Esophagus muscularis mucosa (tissue), 4 donors: ENCODE measurements around the gene MUC15. TPM values are rescaled to one million over a fixed set of nuclear protein-coding genes. Genes with fewer than 3 reads are reported as not detected.

ENCODE experiments used
- DNase-seq: peaks from one replicate; pipeline ENCODE4 v3.0.0-alpha.2; 2017; ENCODE audit errors: extremely low spot score
- H3K27ac ChIP-seq, 4 donors: fragments of 200-600 bp; sonication (generic); replicated peaks in 1 of 4; 1 replicate in 3 of 4; 2 replicates in 1 of 4; pipeline ENCODE4 v1.5.1; 2016 to 2019; ENCODE audit warnings: mild to moderate bottlenecking in 1 of 4
- H3K27me3 ChIP-seq, 4 donors: fragments of 200-600 bp; sonication (generic); one replicate each; pipeline versions ENCODE4 v1.5.1 to v1.6.0; 2016 to 2019
- H3K36me3 ChIP-seq, 4 donors: fragments of 200-600 bp; sonication (generic); one replicate each; pipeline ENCODE4 v1.5.1; 2016 to 2019
- H3K4me1 ChIP-seq, 4 donors: fragments of 200-600 bp; sonication (generic); one replicate each; pipeline ENCODE4 v1.5.1; 2016 to 2019
- H3K4me3 ChIP-seq, 4 donors: fragments of 200-600 bp; sonication (generic); 1 replicate in 2 of 4; 2 replicates in 2 of 4; pipeline ENCODE4 v1.5.1; 2016 to 2019; ENCODE audit warnings: mild to moderate bottlenecking in 4 of 4, moderate library complexity in 1 of 4
- H3K9me3 ChIP-seq, 4 donors: fragments of 200-600 bp; sonication (generic); 1 replicate in 3 of 4; 2 replicates in 1 of 4; pipeline ENCODE4 v1.5.1; 2016 to 2019
- EP300 ChIP-seq: sonication (generic); formaldehyde crosslinking; IDR thresholded peaks from one replicate; pipeline ENCODE4 v1.6.1; 2017; ENCODE audit warnings: antibody characterized with exemption
- POLR2A ChIP-seq: fragments of 450-650 bp; IDR thresholded peaks from one replicate; pipeline ENCODE4 v1.6.1; 2017; ENCODE audit warnings: antibody characterized with exemption, moderate library complexity, mild to moderate bottlenecking, low read depth
- POLR2AphosphoS5 ChIP-seq, 2 donors: sonication (generic); formaldehyde crosslinking; IDR thresholded peaks; one replicate each; pipeline ENCODE4 v1.6.1; 2017; ENCODE audit warnings: antibody characterized with exemption in 2 of 2
- WGBS: methylation state at CpG from one replicate; pipeline ENCODE4 v1.1.5; 2018; 5-methylcytosine and 5-hydroxymethylcytosine counted together
- intact Hi-C: fragments of 100-400 bp; cut with DNase I; formaldehyde crosslinking; loops from one replicate; pipeline ENCODE4 v1.15.1; 2023
- total RNA-seq, 4 donors: library from RNA; depleted of rRNA; stranded (reverse); fragments of >200 nt; gene quantifications; one replicate each; pipeline versions ENCODE4 v1.1.0 to v1.2.1, GENCODE V29; 2016
- TF ChIP-seq, protein P1 (sequence below), 3 experiments: fragments of 200-600 bp in 2 of 3; fragments of 450-650 bp in 1 of 3; sonication (generic) in 2 of 3; IDR thresholded peaks; one replicate each; pipeline ENCODE4 v1.5.1; 2017 to 2019; ENCODE audit warnings: antibody characterized with exemption in 3 of 3, mild to moderate bottlenecking in 2 of 3, moderate library complexity in 1 of 3

The MUC15 gene
- total RNA-seq, 4 donors from 2014 or later = 0.42 to 12.2 (median 1.3) TPM

DNA sequence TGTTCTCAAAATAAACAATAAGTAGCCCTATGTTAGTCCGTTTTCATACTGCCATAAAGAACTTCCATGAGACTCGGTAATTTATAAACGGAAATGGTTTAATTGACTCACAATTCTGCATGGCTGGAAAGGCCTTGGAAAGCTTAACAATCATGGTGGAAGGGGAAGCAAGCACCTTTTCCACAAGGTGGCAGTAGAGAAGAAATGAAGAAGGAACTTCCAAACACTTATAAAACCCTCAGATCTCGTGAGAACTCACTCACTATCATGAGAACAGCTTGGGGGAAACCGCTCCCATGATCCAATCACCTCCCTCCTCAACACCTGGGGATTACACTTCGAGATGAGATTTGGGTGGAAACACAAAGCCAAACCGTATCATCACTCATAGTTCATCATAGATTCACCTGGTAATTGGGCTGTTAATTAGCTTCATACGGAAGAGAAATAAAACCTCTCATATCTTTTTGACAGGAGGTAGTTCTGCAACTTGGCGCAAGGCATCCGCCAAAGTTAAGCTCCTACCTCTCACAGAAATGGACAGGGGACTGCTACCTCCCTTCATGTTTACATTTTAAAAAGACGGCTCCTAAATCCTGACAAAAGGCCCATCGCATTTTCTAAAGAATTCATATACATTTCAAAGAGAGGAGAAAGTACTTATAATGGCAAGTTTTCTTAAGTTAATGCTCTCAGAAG is 49.0 kb downstream of the MUC15 start:
- Histone ChIP-seq H3K27me3 (no peaks in the 10 kb centered on the region), H3K4me1 (no peaks in the 10 kb centered on the region), H3K36me3 (no peaks in the 10 kb centered on the region), H3K9me3 (no peaks in the 10 kb centered on the region), H3K27ac (no peak overlapping the region), H3K4me3 (no peak overlapping the region)
- TF ChIP-seq EP300 = no peak
- TF ChIP-seq, protein P1, sequence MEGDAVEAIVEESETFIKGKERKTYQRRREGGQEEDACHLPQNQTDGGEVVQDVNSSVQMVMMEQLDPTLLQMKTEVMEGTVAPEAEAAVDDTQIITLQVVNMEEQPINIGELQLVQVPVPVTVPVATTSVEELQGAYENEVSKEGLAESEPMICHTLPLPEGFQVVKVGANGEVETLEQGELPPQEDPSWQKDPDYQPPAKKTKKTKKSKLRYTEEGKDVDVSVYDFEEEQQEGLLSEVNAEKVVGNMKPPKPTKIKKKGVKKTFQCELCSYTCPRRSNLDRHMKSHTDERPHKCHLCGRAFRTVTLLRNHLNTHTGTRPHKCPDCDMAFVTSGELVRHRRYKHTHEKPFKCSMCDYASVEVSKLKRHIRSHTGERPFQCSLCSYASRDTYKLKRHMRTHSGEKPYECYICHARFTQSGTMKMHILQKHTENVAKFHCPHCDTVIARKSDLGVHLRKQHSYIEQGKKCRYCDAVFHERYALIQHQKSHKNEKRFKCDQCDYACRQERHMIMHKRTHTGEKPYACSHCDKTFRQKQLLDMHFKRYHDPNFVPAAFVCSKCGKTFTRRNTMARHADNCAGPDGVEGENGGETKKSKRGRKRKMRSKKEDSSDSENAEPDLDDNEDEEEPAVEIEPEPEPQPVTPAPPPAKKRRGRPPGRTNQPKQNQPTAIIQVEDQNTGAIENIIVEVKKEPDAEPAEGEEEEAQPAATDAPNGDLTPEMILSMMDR (IDR thresholded peaks at IDR 0.05) = peak; percentile 11 to 33 (median 23)
- 86% methylated on average over 12 of the region's 12 CpGs for WGBS
- no peak for DNase-seq
- intact Hi-C loops = no loop called here

DNA sequence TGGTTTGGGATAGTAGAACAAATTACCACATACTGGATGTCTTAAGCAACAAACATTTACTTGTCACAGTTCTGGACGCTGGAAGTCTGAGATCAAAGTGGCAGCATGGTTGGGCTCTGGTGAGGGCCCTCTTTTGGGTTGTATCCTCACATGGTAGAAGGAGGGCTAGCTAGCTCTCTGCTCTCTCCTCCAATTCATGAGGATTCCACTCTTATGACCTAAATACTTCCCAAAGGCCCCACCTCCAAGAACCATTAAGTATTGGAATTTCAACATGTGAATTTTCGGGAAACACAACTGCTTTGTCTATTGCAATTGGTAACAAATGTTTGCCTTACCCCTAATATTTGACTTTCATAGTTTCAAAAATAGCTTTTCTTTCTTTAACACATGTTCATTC is 52.6 kb downstream of the MUC15 start:
- no peaks in the 10 kb centered on the region for H3K36me3 ChIP-seq
- intact Hi-C loops = no loop called here
- H3K27ac ChIP-seq = no peak overlapping the region
- no peaks in the 10 kb centered on the region for H3K9me3 ChIP-seq
- DNase-seq = no peak
- H3K4me3 ChIP-seq = no peak overlapping the region
- WGBS = 85% methylated on average over 2 of the region's 2 CpGs
- no peak for TF ChIP-seq POLR2AphosphoS5 (IDR thresholded peaks at IDR 0.05)
- H3K4me1 ChIP-seq = no peaks in the 10 kb centered on the region
- no peaks in the 10 kb centered on the region for H3K27me3 ChIP-seq

DNA sequence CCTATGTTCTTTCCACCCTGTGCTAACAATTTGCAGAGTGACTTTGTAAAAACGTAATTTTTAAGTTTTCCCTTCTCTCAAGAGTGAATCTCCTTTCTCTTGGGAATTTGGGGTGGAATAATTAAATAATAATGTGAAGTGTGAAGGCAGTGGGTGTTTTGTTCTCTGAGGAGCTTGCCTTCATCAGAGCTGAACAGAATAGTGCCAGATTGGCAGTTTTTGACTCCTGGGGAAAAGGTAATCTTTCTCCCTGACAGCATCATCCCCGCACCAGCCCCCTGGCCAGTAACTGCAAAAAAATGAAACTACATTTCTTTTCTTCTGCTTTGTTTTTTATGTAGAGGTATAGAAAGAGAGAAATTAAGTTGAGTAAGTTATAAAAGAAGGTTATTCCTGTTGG is 59.9 kb downstream of the MUC15 start:
- Histone ChIP-seq H3K27ac (no peak overlapping the region), H3K27me3 (no peaks in the 10 kb centered on the region), H3K36me3 (no peaks in the 10 kb centered on the region), H3K4me3 (no peak overlapping the region), H3K4me1 (no peaks in the 10 kb centered on the region), H3K9me3 (no peaks in the 10 kb centered on the region)
- DNase-seq = no peak
- 76% methylated on average over 2 of the region's 2 CpGs for WGBS
- TF ChIP-seq, protein P1 (IDR thresholded peaks at IDR 0.05) = no peak
- TF ChIP-seq EP300 (no peak), POLR2AphosphoS5 (IDR thresholded peaks at IDR 0.05) (no peak), POLR2A (no peak)
- intact Hi-C loops = no loop called here

GRCh38 chr11:26510756-26511155 is 61.3 kb downstream of the MUC15 start:
- TF ChIP-seq POLR2A = no peak
- H3K36me3 ChIP-seq = no peaks in the 10 kb centered on the region
- WGBS = 90% methylated on average over 2 of the region's 2 CpGs
- intact Hi-C loops = no loop called here
- H3K27ac ChIP-seq = no peak overlapping the region
- no peaks in the 10 kb centered on the region for H3K9me3 ChIP-seq
- no peaks in the 10 kb centered on the region for H3K4me1 ChIP-seq
- H3K4me3 ChIP-seq = no peak overlapping the region
- DNase-seq = no peak
- H3K27me3 ChIP-seq = no peaks in the 10 kb centered on the region

- H3K4me3 ChIP-seq = no peak overlapping the region
- no peaks in the 10 kb centered on the region for H3K27me3 ChIP-seq
- H3K36me3 ChIP-seq = no peaks in the 10 kb centered on the region
- no peak overlapping the region for H3K27ac ChIP-seq
- H3K9me3 ChIP-seq = no peaks in the 10 kb centered on the region
- WGBS = 94% methylated on average over 2 of the region's 2 CpGs
- DNase-seq = no peak
- no peaks in the 10 kb centered on the region for H3K4me1 ChIP-seq
- intact Hi-C loops = no loop called here
- TF ChIP-seq, protein P1 (IDR thresholded peaks at IDR 0.05) = no peak
- TF ChIP-seq EP300 (no peak), POLR2A (no peak), POLR2AphosphoS5 (IDR thresholded peaks at IDR 0.05) (no peak)
These were observed 61.9 kb downstream of the MUC15 start for GRCh38 chr11:26510164-26510563.

Other genes with a start within 250 kb of the MUC15 start
- under 1 TPM in 1 of 4 donors, not detected in 3; 0.17 TPM for gene ANO3, start 240.1 kb downstream of the MUC15 start, total RNA-seq
- gene SLC5A12, start 149.8 kb upstream of the MUC15 start, total RNA-seq = not detected